ENCODE results near the gene TNIK. TPM values are rescaled to one million over a fixed set of nuclear protein-coding genes. Genes with fewer than 3 reads are reported as not detected.

TNIK gene
- total RNA-seq, result 75.4 TPM

GRCh38 chr3:171459942-171460724 is at the start of gene TNIK:
Gene TNIK, minus strand, starts transcription at chr3:171460405. Its CDS starts 342 bp downstream, at chr3:171460063.
- DNase-seq (ENCODE audit: low spot score in 2 of 2), result peak; percentile 85 to 87
- FAIRE-seq, result no peak

- DNase-seq (ENCODE audit: low spot score in 2 of 2) (no peak), FAIRE-seq (no peak)
Observed at GRCh38 chr3:171508676-171509075, 48.5 kb upstream of the TNIK start.

- no peak for DNase-seq (ENCODE audit: low spot score in 2 of 2)
- FAIRE-seq, result no peak
Observed at GRCh38 chr3:171508206-171508605, 48.0 kb upstream of the TNIK start.

- FAIRE-seq (no peak), DNase-seq (ENCODE audit: low spot score in 2 of 2) (no peak)
Observed at GRCh38 chr3:171506743-171507319, 46.6 kb upstream of the TNIK start.

- FAIRE-seq, result no peak
- no peak for DNase-seq (ENCODE audit: low spot score in 2 of 2)
Observed at GRCh38 chr3:171505822-171506333, 45.7 kb upstream of the TNIK start.

- FAIRE-seq, result no peak
- no peak for DNase-seq (ENCODE audit: low spot score in 2 of 2)
Observed at GRCh38 chr3:171504376-171504775, 44.2 kb upstream of the TNIK start.

- DNase-seq (ENCODE audit: low spot score in 2 of 2), result no peak
- no peak for FAIRE-seq
Observed at GRCh38 chr3:171503817-171504216, 43.6 kb upstream of the TNIK start.

- no peak for DNase-seq (ENCODE audit: low spot score in 2 of 2)
- FAIRE-seq, result no peak
Observed at GRCh38 chr3:171498921-171499320, 38.7 kb upstream of the TNIK start.

- no peak for FAIRE-seq
- DNase-seq (ENCODE audit: low spot score in 2 of 2), result no peak
Observed at GRCh38 chr3:171497468-171497867, 37.3 kb upstream of the TNIK start.

- FAIRE-seq, result no peak
- DNase-seq (ENCODE audit: low spot score in 2 of 2), result no peak
Observed at GRCh38 chr3:171495413-171495812, 35.2 kb upstream of the TNIK start.

- no peak for FAIRE-seq
- no peak for DNase-seq (ENCODE audit: low spot score in 2 of 2)
Observed at GRCh38 chr3:171494457-171495109, 34.4 kb upstream of the TNIK start.

GRCh38 chr3:171491361-171491760 is 31.2 kb upstream of the TNIK start:
- no peak for DNase-seq (ENCODE audit: low spot score in 2 of 2)
- no peak for FAIRE-seq

GRCh38 chr3:171490901-171491300 is 30.7 kb upstream of the TNIK start:
- FAIRE-seq, result no peak

GRCh38 chr3:171489348-171489747 is 29.1 kb upstream of the TNIK start:
- FAIRE-seq (no peak), DNase-seq (ENCODE audit: low spot score in 2 of 2) (no peak)

More at GRCh38 chr3:171490901-171491300, 30.7 kb upstream of the TNIK start:
- no peak for DNase-seq (ENCODE audit: low spot score in 2 of 2)

GRCh38 chr3:171488479-171488878 is 28.3 kb upstream of the TNIK start:
- DNase-seq (ENCODE audit: low spot score in 2 of 2) (no peak), FAIRE-seq (no peak)

GRCh38 chr3:171487382-171487781 is 27.2 kb upstream of the TNIK start:
- FAIRE-seq, result no peak
- DNase-seq (ENCODE audit: low spot score in 2 of 2), result no peak

GRCh38 chr3:171485338-171485737 is 25.1 kb upstream of the TNIK start:
- DNase-seq (ENCODE audit: low spot score in 2 of 2), result no peak
- FAIRE-seq, result no peak

- DNase-seq (ENCODE audit: low spot score in 2 of 2), result no peak
- FAIRE-seq, result no peak
Observed at GRCh38 chr3:171481011-171481410, 20.8 kb upstream of the TNIK start.

- no peak for FAIRE-seq
- no peak for DNase-seq (ENCODE audit: low spot score in 2 of 2)
Observed at GRCh38 chr3:171480526-171480925, 20.3 kb upstream of the TNIK start.

- DNase-seq (ENCODE audit: low spot score in 2 of 2) (no peak), FAIRE-seq (no peak)
Observed at GRCh38 chr3:171476532-171477102, 16.4 kb upstream of the TNIK start.

GRCh38 chr3:171472552-171472951 is 12.3 kb upstream of the TNIK start:
- no peak for FAIRE-seq
- DNase-seq (ENCODE audit: low spot score in 2 of 2), result no peak

All from frontal cortex (tissue), 4 donors.